ENCODE results near the gene PREX1. TPM values are rescaled to one million over a fixed set of nuclear protein-coding genes. Genes with fewer than 3 reads are reported as not detected.
A peak's percentile ranks its signal among the peaks of the same experiment; 100 is the strongest.

Gene PREX1
- polyA plus RNA-seq, 1 of the 3 experiments (the other 2 are of a cell fraction) = 5.3 TPM

DNA sequence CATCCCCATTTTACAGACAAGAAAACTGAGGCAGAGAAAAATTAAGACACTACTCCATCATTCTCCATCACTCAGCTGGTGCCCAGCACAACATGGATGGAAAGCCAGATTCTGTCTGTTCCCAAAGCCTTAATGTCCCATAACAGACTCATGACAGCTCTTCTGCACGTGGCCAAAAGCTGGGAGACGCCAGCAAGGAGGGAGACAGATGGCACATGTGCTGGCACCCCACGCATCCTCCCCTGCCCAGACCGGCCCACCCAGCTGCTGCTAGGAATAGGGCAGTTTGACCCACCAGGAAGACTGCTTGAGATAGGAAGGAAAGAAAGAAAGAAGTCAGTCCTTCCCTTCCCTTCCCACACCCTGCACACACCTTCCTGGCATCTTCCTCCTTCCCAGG lies 96.3 kb downstream of the PREX1 start:
- WGBS (ENCODE audit: low lambda C conversion rate) = 91% methylated on average over 4 of the region's 4 CpGs
- Histone ChIP-seq H3K4me3 (ENCODE audit: low read depth in 2 of 2, low read length in 1 of 2) (no peak overlapping the region), H3K9me3 (no peaks in the 10 kb centered on the region), H2AFZ (ENCODE audit: low read depth) (no peak overlapping the region), H3K9me2 (no peaks in the 10 kb centered on the region), H3K9ac (no peak overlapping the region), H3F3A (replicated peaks; ENCODE audit: insufficient read depth) (no peaks in the 10 kb centered on the region), H4K20me1 (ENCODE audit: insufficient read depth) (no peaks in the 10 kb centered on the region), H3K27ac (ENCODE audit: low read depth in 2 of 2, low read length in 1 of 2) (peak overlapping the region in 1 of 2 experiments; percentile 39; a peak in 1 of 4 replicates), H3K27me3 (ENCODE audit: insufficient read depth) (no peaks in the 10 kb centered on the region), H3K79me2 (ENCODE audit: insufficient read depth) (no peaks in the 10 kb centered on the region), H3K4me2 (no peak overlapping the region), H3K4me1 (ENCODE audit: control insufficient read depth in 1 of 2, insufficient read depth in 2 of 2, low read depth in 1 of 2, low read length in 1 of 2) (peaks cover 0 to 13% of the 10 kb centered on the region in 2 experiments; a peak in 1 of 4 replicates), H3K36me3 (replicated peaks in 1 of 2; ENCODE audit: control insufficient read depth in 1 of 2, insufficient read depth in 2 of 2, low read length in 1 of 2) (no peaks in the 10 kb centered on the region)
- no peak for DNase-seq
- ChIA-PET CTCF (interaction anchor here (1.6 kb wide), 1 partner anchor 174 kb away, joined by 3 read pairs; no protein-coding TSS in a partner anchor), POLR2A (no interaction called here)
- TF ChIP-seq, protein P1, sequence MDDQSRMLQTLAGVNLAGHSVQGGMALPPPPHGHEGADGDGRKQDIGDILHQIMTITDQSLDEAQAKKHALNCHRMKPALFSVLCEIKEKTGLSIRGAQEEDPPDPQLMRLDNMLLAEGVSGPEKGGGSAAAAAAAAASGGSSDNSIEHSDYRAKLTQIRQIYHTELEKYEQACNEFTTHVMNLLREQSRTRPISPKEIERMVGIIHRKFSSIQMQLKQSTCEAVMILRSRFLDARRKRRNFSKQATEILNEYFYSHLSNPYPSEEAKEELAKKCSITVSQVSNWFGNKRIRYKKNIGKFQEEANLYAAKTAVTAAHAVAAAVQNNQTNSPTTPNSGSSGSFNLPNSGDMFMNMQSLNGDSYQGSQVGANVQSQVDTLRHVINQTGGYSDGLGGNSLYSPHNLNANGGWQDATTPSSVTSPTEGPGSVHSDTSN (IDR thresholded peaks at IDR 0.05) = no peak
- no peak for TF ChIP-seq JUND (IDR thresholded peaks at IDR 0.05)
- TF ChIP-seq, protein P2, sequence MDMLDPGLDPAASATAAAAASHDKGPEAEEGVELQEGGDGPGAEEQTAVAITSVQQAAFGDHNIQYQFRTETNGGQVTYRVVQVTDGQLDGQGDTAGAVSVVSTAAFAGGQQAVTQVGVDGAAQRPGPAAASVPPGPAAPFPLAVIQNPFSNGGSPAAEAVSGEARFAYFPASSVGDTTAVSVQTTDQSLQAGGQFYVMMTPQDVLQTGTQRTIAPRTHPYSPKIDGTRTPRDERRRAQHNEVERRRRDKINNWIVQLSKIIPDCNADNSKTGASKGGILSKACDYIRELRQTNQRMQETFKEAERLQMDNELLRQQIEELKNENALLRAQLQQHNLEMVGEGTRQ (IDR thresholded peaks at IDR 0.05; ENCODE audit: borderline replicate concordance, low read depth, low read length) = no peak
- TF ChIP-seq, protein P3, sequence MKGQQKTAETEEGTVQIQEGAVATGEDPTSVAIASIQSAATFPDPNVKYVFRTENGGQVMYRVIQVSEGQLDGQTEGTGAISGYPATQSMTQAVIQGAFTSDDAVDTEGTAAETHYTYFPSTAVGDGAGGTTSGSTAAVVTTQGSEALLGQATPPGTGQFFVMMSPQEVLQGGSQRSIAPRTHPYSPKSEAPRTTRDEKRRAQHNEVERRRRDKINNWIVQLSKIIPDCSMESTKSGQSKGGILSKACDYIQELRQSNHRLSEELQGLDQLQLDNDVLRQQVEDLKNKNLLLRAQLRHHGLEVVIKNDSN (IDR thresholded peaks at IDR 0.05; ENCODE audit: borderline replicate concordance, low read depth) = no peak
- TF ChIP-seq, protein P4, sequence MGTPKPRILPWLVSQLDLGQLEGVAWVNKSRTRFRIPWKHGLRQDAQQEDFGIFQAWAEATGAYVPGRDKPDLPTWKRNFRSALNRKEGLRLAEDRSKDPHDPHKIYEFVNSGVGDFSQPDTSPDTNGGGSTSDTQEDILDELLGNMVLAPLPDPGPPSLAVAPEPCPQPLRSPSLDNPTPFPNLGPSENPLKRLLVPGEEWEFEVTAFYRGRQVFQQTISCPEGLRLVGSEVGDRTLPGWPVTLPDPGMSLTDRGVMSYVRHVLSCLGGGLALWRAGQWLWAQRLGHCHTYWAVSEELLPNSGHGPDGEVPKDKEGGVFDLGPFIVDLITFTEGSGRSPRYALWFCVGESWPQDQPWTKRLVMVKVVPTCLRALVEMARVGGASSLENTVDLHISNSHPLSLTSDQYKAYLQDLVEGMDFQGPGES (IDR thresholded peaks at IDR 0.05; ENCODE audit: low read depth, low read length) = no peak
- TF ChIP-seq ELF1 (IDR thresholded peaks at IDR 0.05) = no peak
- TF ChIP-seq RCOR1 (IDR thresholded peaks at IDR 0.05; ENCODE audit: low read length) = no peak
- TF ChIP-seq POLR2AphosphoS5 (IDR thresholded peaks at IDR 0.05; ENCODE audit: low read depth, low read length) = no peak
- no peak for TF ChIP-seq NRF1 (IDR thresholded peaks at IDR 0.05; ENCODE audit: low read depth, low read length)
- TF ChIP-seq GABPA (IDR thresholded peaks at IDR 0.05; ENCODE audit: low read depth) = no peak
- no peak for TF ChIP-seq TCF12 (IDR thresholded peaks at IDR 0.05)
- no peak for TF ChIP-seq FOSL2 (IDR thresholded peaks at IDR 0.05; ENCODE audit: borderline replicate concordance, low read depth)
- no peak for TF ChIP-seq RFX5 (IDR thresholded peaks at IDR 0.05; ENCODE audit: low read length)
- TF ChIP-seq FOXJ3 (CRISPR knock-in tag; IDR thresholded peaks at IDR 0.05) = no peak
- no peak for TF ChIP-seq GATA2 (CRISPR knock-in tag; IDR thresholded peaks at IDR 0.05)

DNA sequence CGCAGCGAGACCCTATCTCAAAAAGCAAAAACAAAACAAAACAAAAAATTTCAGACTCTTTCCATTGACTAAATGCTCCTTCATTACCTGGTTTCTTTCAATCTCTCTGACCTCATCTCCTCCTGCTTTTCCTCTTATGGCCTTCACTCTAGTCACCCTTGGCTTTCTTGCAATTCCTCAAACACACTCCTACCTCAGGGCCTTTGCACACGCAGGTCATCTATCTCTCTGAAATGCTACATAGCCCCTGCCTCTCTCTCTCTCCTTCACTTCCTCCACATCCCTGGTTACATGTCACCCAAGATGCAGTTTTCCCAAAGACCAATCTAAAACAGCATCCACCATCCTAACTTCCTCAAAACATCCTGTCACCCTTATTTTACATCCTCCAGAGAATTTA lies 96.8 kb downstream of the PREX1 start:
- WGBS (ENCODE audit: low lambda C conversion rate) = 92% methylated on average over 3 of the region's 3 CpGs
- no peak overlapping the region for H3K27ac ChIP-seq (ENCODE audit: low read depth in 2 of 2, low read length in 1 of 2)
- no peak for DNase-seq
- H3F3A ChIP-seq (replicated peaks; ENCODE audit: insufficient read depth) = no peaks in the 10 kb centered on the region
- H3K4me3 ChIP-seq (ENCODE audit: low read depth in 2 of 2, low read length in 1 of 2) = no peak overlapping the region
- no peaks in the 10 kb centered on the region for H3K9me2 ChIP-seq
- CTCF ChIA-PET = interaction anchor here (1.2 to 1.6 kb wide), 2 partner anchors 73 to 174 kb away, joined by 3 to 6 read pairs; no protein-coding TSS in a partner anchor
- H3K27me3 ChIP-seq (ENCODE audit: insufficient read depth) = no peaks in the 10 kb centered on the region
- no peaks in the 10 kb centered on the region for H3K9me3 ChIP-seq
- POLR2A ChIA-PET = no interaction called here
- H3K79me2 ChIP-seq (ENCODE audit: insufficient read depth) = no peaks in the 10 kb centered on the region
- no peak overlapping the region for H3K9ac ChIP-seq
- H3K36me3 ChIP-seq (replicated peaks in 1 of 2; ENCODE audit: control insufficient read depth in 1 of 2, insufficient read depth in 2 of 2, low read length in 1 of 2) = no peaks in the 10 kb centered on the region
- H2AFZ ChIP-seq (ENCODE audit: low read depth) = no peak overlapping the region
- peaks cover 0 to 13% of the 10 kb centered on the region in 2 experiments; a peak in 1 of 4 replicates for H3K4me1 ChIP-seq (ENCODE audit: control insufficient read depth in 1 of 2, insufficient read depth in 2 of 2, low read depth in 1 of 2, low read length in 1 of 2)
- H4K20me1 ChIP-seq (ENCODE audit: insufficient read depth) = no peaks in the 10 kb centered on the region
- no peak overlapping the region for H3K4me2 ChIP-seq
- TF ChIP-seq, protein P5, sequence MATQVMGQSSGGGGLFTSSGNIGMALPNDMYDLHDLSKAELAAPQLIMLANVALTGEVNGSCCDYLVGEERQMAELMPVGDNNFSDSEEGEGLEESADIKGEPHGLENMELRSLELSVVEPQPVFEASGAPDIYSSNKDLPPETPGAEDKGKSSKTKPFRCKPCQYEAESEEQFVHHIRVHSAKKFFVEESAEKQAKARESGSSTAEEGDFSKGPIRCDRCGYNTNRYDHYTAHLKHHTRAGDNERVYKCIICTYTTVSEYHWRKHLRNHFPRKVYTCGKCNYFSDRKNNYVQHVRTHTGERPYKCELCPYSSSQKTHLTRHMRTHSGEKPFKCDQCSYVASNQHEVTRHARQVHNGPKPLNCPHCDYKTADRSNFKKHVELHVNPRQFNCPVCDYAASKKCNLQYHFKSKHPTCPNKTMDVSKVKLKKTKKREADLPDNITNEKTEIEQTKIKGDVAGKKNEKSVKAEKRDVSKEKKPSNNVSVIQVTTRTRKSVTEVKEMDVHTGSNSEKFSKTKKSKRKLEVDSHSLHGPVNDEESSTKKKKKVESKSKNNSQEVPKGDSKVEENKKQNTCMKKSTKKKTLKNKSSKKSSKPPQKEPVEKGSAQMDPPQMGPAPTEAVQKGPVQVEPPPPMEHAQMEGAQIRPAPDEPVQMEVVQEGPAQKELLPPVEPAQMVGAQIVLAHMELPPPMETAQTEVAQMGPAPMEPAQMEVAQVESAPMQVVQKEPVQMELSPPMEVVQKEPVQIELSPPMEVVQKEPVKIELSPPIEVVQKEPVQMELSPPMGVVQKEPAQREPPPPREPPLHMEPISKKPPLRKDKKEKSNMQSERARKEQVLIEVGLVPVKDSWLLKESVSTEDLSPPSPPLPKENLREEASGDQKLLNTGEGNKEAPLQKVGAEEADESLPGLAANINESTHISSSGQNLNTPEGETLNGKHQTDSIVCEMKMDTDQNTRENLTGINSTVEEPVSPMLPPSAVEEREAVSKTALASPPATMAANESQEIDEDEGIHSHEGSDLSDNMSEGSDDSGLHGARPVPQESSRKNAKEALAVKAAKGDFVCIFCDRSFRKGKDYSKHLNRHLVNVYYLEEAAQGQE (IDR thresholded peaks at IDR 0.05; ENCODE audit: low read depth, low read length) = no peak
- no peak for TF ChIP-seq YY1 (IDR thresholded peaks at IDR 0.05; ENCODE audit: low read depth)
- no peak for TF ChIP-seq CHD2 (IDR thresholded peaks at IDR 0.05; ENCODE audit: low read length, partially characterized antibody)
- TF ChIP-seq, protein P6, sequence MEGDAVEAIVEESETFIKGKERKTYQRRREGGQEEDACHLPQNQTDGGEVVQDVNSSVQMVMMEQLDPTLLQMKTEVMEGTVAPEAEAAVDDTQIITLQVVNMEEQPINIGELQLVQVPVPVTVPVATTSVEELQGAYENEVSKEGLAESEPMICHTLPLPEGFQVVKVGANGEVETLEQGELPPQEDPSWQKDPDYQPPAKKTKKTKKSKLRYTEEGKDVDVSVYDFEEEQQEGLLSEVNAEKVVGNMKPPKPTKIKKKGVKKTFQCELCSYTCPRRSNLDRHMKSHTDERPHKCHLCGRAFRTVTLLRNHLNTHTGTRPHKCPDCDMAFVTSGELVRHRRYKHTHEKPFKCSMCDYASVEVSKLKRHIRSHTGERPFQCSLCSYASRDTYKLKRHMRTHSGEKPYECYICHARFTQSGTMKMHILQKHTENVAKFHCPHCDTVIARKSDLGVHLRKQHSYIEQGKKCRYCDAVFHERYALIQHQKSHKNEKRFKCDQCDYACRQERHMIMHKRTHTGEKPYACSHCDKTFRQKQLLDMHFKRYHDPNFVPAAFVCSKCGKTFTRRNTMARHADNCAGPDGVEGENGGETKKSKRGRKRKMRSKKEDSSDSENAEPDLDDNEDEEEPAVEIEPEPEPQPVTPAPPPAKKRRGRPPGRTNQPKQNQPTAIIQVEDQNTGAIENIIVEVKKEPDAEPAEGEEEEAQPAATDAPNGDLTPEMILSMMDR (IDR thresholded peaks at IDR 0.05) = no peak
- TF ChIP-seq MEF2A (IDR thresholded peaks at IDR 0.05; ENCODE audit: borderline replicate concordance, low read depth) = no peak
- TF ChIP-seq NRF1 (IDR thresholded peaks at IDR 0.05; ENCODE audit: low read depth, low read length) = no peak
